Endothelial cell of umbilical vein (primary cell): ENCODE data around the gene KLHL36. TPM values are rescaled to one million over a fixed set of nuclear protein-coding genes. Genes with fewer than 3 reads are reported as not detected.
"Not testable (repeated sequence)": the region's sequence is repeated elsewhere in the genome, so short reads cannot be mapped to it uniquely, and the experiment has no call there.

ENCODE experiments used
- BruUV-seq: library from RNA; stranded (reverse); fragments of 400-500 nt; replicated peaks from 2 replicates; lab custom pipeline; 2021; lab: Mats Ljungman, UMichigan
- CTCF ChIA-PET: fragments of 300-600, 350-600 bp; sonication (Branson Sonifier 250); formaldehyde crosslinking; loops from one replicate; lab custom pipeline; 2021; ENCODE audit warnings: antibody characterized with exemption, inconsistent platforms; lab: Charles Lee
- POLR2A ChIA-PET: fragments of 300-600, 350-600 bp; sonication (Branson Sonifier 250); formaldehyde crosslinking; loops from one replicate; lab custom pipeline; 2021; ENCODE audit warnings: antibody characterized with exemption, inconsistent platforms; lab: Charles Lee
- DNase-seq: peaks from one replicate; pipeline ENCODE4 v3.0.0-alpha.2; 2011; ENCODE audit warnings: low read depth, low spot score
- FAIRE-seq: peaks from 2 replicates; lab custom pipeline; 2011; peaks lifted over from hg19 to GRCh38; lab: Jason Lieb, UNC
- H2AFZ ChIP-seq: 2 replicates; pipeline ENCODE4 v1.6.0; 2012; ENCODE audit warnings: low read depth, low read length, control low read depth, inconsistent platforms
- H3K27ac ChIP-seq: 2 replicates; pipeline ENCODE4 v1.5.1; 2011; ENCODE audit warnings: low read depth, mild to moderate bottlenecking, control low read depth, low read length, moderate library complexity; ENCODE audit not compliant: insufficient read depth
- H3K27me3 ChIP-seq, 2 experiments: 2 replicates each; pipeline versions ENCODE4 v1.6.0 to v1.6.1; 2011; ENCODE audit warnings: low read length in 2 of 2, mixed read lengths in 1 of 2; ENCODE audit not compliant: control insufficient read depth in 2 of 2, insufficient read depth in 2 of 2
- H3K36me3 ChIP-seq, 2 experiments: 2 replicates in 1 of 2; 3 replicates in 1 of 2; pipeline ENCODE4 v1.5.1; 2011; ENCODE audit warnings: low read length in 2 of 2, mild to moderate bottlenecking in 1 of 2, moderate library complexity in 1 of 2; ENCODE audit not compliant: control insufficient read depth in 2 of 2, insufficient read depth in 2 of 2; ENCODE audit errors: extremely low read depth in 1 of 2
- H3K4me1 ChIP-seq: 3 replicates; pipeline ENCODE4 v1.5.1; 2011; ENCODE audit warnings: mild to moderate bottlenecking, low read length; ENCODE audit not compliant: control insufficient read depth, insufficient read depth; ENCODE audit errors: extremely low read depth
- H3K4me2 ChIP-seq: 2 replicates; pipeline ENCODE4 v1.6.1; 2011; ENCODE audit warnings: low read length, control low read depth, mixed read lengths; ENCODE audit not compliant: insufficient read depth
- H3K4me3 ChIP-seq, 3 experiments: fragments of 200-600 bp in 1 of 3; sonication (generic), shearing (Covaris generic) in 1 of 3; replicated peaks in 1 of 3; 2 replicates each; pipeline ENCODE4 v1.5.1; 2011 to 2016; ENCODE audit warnings: control low read depth in 3 of 3, low read length in 3 of 3, mild to moderate bottlenecking in 2 of 3, inconsistent platforms in 1 of 3, low read depth in 1 of 3, moderate library complexity in 1 of 3; ENCODE audit not compliant: insufficient read depth in 1 of 3
- H3K79me2 ChIP-seq: 2 replicates; pipeline ENCODE4 v1.6.0; 2012; ENCODE audit warnings: low read length, inconsistent platforms; ENCODE audit not compliant: control insufficient read depth, insufficient read depth
- H3K9ac ChIP-seq: replicated peaks from 2 replicates; pipeline ENCODE3; 2011; ENCODE audit warnings: low read length, control low read depth; ENCODE audit not compliant: insufficient read depth; ENCODE audit errors: extremely low read depth
- H3K9me1 ChIP-seq: replicated peaks from 3 replicates; pipeline ENCODE4 v1.6.0; 2011; ENCODE audit warnings: mild to moderate bottlenecking, low read length; ENCODE audit not compliant: control insufficient read depth, insufficient read depth; ENCODE audit errors: extremely low read depth
- H3K9me3 ChIP-seq: replicated peaks from 2 replicates; pipeline ENCODE4 v1.5.1; 2012; ENCODE audit warnings: low read length, inconsistent platforms; ENCODE audit not compliant: control insufficient read depth, insufficient read depth
- H4K20me1 ChIP-seq: replicated peaks from 2 replicates; pipeline ENCODE3; 2011; ENCODE audit warnings: mild to moderate bottlenecking, low read length; ENCODE audit not compliant: control insufficient read depth, insufficient read depth; ENCODE audit errors: extremely low read depth
- EZH2 ChIP-seq: IDR thresholded peaks from 2 replicates; pipeline ENCODE4 v1.6.1; 2012; ENCODE audit warnings: borderline replicate concordance, low read depth, mild to moderate bottlenecking, moderate library complexity, low read length, inconsistent platforms; ENCODE audit not compliant: severe bottlenecking
- FOS ChIP-seq: IDR thresholded peaks from 2 replicates; pipeline ENCODE4 v1.6.1; 2011; ENCODE audit warnings: mild to moderate bottlenecking, low read length, moderate library complexity, borderline replicate concordance; ENCODE audit not compliant: insufficient read depth
- GATA2 ChIP-seq: IDR thresholded peaks from 2 replicates; pipeline ENCODE4 v1.7.0; 2011; ENCODE audit warnings: low read depth, mild to moderate bottlenecking, moderate library complexity, mixed read lengths, low read length; ENCODE audit not compliant: insufficient read length, insufficient read depth
- JUN ChIP-seq: IDR thresholded peaks from 2 replicates; pipeline ENCODE4 v1.6.1; 2011; ENCODE audit warnings: borderline replicate concordance, low read depth; ENCODE audit not compliant: insufficient read length, insufficient read depth
- dilution Hi-C: fragments of 300-500 bp; cut with MboI; formaldehyde crosslinking; loops from one replicate; pipeline ENCODE4 v1.15.0; 2019; ENCODE audit warnings: low sequenced_read_pairs; ENCODE audit not compliant: extremely low pct_ligation_motif_present
- intact Hi-C: fragments of 100-400 bp; cut with micrococcal nuclease; formaldehyde crosslinking; loops from one replicate; pipeline ENCODE4 v1.10.0; 2022
- polyA plus RNA-seq, 4 experiments: library from polyadenylated mRNA; depleted of rRNA in 3 of 4; stranded (reverse) in 3 of 4; unstranded in 1 of 4; fragments of >200 nt; gene quantifications; 2 replicates each; pipeline versions ENCODE4 v1.2.1 to v1.2.3, GENCODE V29; 2011 to 2012; ENCODE audit warnings: missing spikeins in 1 of 4
- total RNA-seq: library from RNA; stranded (reverse); gene quantifications from 2 replicates; pipeline ENCODE4 v1.2.3, GENCODE V29; 2021

Gene KLHL36
- total and polyA plus RNA-seq, 2 donors (not counting 3 experiments of a cell fraction or from before 2014, with no cell fraction given), result 31.3 to 38.8 TPM

- intact Hi-C loops, result no loop called here
- CTCF ChIA-PET, result interaction anchor here (1.0 to 3.4 kb wide), 5 partner anchors 12 to 46 kb away, joined by 3 to 17 read pairs (median 13); no protein-coding TSS in a partner anchor
- POLR2A ChIA-PET, result no interaction called here
- dilution Hi-C loops, result no loop called here
- Histone ChIP-seq H3K27me3 (no peaks in the 10 kb centered on the region), H3K79me2 (no peaks in the 10 kb centered on the region), H2AFZ (peak overlapping the region; percentile 76), H3K9me3 (no peaks in the 10 kb centered on the region), H3K9me1 (no peaks in the 10 kb centered on the region), H3K36me3 (no peaks in the 10 kb centered on the region), H4K20me1 (no peaks in the 10 kb centered on the region), H3K9ac (peak overlapping the region; percentile 45), H3K4me3 (no peak overlapping the region), H3K4me2 (peak overlapping the region; percentile 33), H3K4me1 (peaks cover 12% of the 10 kb centered on the region), H3K27ac (peak overlapping the region; percentile 73)
- FAIRE-seq (peak; percentile 78), DNase-seq (peak; percentile 61)
- TF ChIP-seq EZH2 (no peak), GATA2 (no peak), FOS (peak; percentile 14), JUN (peak; percentile 53)
- TSS peak; percentile 94 for BruUV-seq
Measured at GRCh38 chr16:84692451-84693214, 44.3 kb downstream of the KLHL36 start.

DNA sequence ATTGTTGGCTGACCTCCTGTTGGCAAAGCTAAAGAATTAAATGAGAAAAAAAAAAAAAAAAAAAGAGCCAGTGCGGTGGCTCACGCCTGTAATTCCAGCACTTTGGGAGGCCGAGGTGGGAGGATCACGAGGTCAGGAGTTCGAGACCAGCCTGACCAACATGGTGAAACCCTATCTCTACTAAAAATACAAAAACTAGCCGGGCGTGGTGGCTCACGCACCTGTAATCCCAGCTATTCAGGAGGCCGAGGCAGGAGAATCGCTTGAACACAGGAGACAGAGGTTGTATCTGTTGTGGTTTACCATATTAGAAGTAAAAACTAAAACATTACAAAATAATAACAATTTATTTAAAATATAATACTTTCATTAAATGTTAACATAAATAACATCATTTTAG, 45.6 kb downstream of the KLHL36 start:
- dilution Hi-C loops, H4K20me1 ChIP-seq, H3K79me2 ChIP-seq, H2AFZ ChIP-seq, DNase-seq, H3K36me3 ChIP-seq, H3K9me3 ChIP-seq, H3K9ac ChIP-seq, FAIRE-seq, H3K4me3 ChIP-seq, H3K27ac ChIP-seq, H3K4me1 ChIP-seq, H3K9me1 ChIP-seq, H3K27me3 ChIP-seq, H3K4me2 ChIP-seq, BruUV-seq, intact Hi-C loops: not testable (repeated sequence)
- POLR2A ChIA-PET, result interaction anchor here (0.6 kb wide), 2 partner anchors 22 to 59 kb away, joined by 3 read pairs; no protein-coding TSS in a partner anchor
- CTCF ChIA-PET, result interaction anchor here (0.7 to 3.4 kb wide), 4 partner anchors 8 to 45 kb away, joined by 3 to 17 read pairs (median 14); no protein-coding TSS in a partner anchor
